Thoracic aorta (tissue), 2 donors: ENCODE data around the gene SYNGAP1. TPM values are rescaled to one million over a fixed set of nuclear protein-coding genes. Genes with fewer than 3 reads are reported as not detected.
"Not testable (repeated sequence)": the region's sequence is repeated elsewhere in the genome, so short reads cannot be mapped to it uniquely, and the experiment has no call there.

ENCODE experiments used
- ATAC-seq: fragments of 150-250 bp; one replicate; pipeline ENCODE4 v1.8.0; 2017; ENCODE audit warnings: low read depth; ENCODE audit not compliant: insufficient number of reproducible peaks, low FRiP score
- DNase-seq: peaks from one replicate; pipeline ENCODE4 v3.0.0-alpha.2; 2020; ENCODE audit warnings: low spot score
- H3K27ac ChIP-seq, 2 donors: fragments of 200-600 bp; sonication (generic); 1 replicate in 1 of 2; 2 replicates in 1 of 2; pipeline ENCODE4 v1.5.1; 2016; ENCODE audit warnings: mild to moderate bottlenecking in 2 of 2, moderate library complexity in 2 of 2
- H3K27me3 ChIP-seq: fragments of 200-600 bp; sonication (generic); replicated peaks from 2 replicates; pipeline ENCODE4 v1.6.0; 2016; ENCODE audit warnings: mild to moderate bottlenecking; ENCODE audit not compliant: insufficient read depth
- H3K36me3 ChIP-seq: fragments of 200-600 bp; sonication (generic); one replicate; pipeline ENCODE4 v1.5.1; 2016
- H3K4me1 ChIP-seq, 2 donors: fragments of 200-600 bp; sonication (generic); 1 replicate in 1 of 2; 2 replicates in 1 of 2; pipeline versions ENCODE4 v1.5.1 to v1.6.0; 2016; ENCODE audit warnings: low read depth in 2 of 2, mild to moderate bottlenecking in 1 of 2; ENCODE audit not compliant: control insufficient read depth in 1 of 2
- H3K4me3 ChIP-seq: fragments of 200-600 bp; sonication (generic); 2 replicates; pipeline ENCODE4 v1.5.1; 2016; ENCODE audit warnings: mild to moderate bottlenecking
- H3K9me3 ChIP-seq: fragments of 200-600 bp; sonication (generic); 2 replicates; pipeline ENCODE4 v1.5.1; 2016
- total RNA-seq, 2 donors: library from RNA; depleted of rRNA; stranded (reverse); fragments of >200 nt; gene quantifications; one replicate each; pipeline versions ENCODE4 v1.1.0 to v1.2.3, GENCODE V29; 2016
- TF ChIP-seq, protein P1 (sequence below): fragments of 200-600 bp; sonication (generic); IDR thresholded peaks from one replicate; pipeline ENCODE4 v1.5.1; 2019; ENCODE audit warnings: antibody characterized with exemption

The SYNGAP1 gene
- total RNA-seq, 2 donors from 2014 or later, result 16.2 to 24.6 TPM

DNA sequence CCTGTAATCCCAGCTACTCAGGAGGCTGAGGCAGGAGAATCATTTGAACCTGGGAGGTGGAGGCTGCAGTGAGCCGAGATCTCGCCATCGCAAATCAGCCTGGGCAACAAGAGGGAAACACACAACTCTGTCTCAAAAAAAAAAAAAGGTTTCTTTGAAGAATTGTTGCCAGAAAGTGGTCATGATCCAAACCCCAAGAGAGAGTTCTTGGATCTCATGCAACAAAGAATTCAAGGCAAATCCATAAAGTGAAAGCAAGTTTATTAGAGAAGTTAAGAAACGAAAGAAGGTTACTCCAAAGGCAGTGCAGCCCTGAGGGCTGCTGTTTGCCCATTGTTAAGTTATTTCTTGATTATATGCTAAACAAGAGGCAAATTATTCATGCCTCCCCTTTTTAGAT is 42.7 kb upstream of the SYNGAP1 start:
- Histone ChIP-seq H3K27ac (no peak overlapping the region), H3K27me3 (no peaks in the 10 kb centered on the region), H3K4me1 (peaks cover 14 to 21% of the 10 kb centered on the region in 2 donors), H3K9me3 (no peaks in the 10 kb centered on the region), H3K4me3 (peak overlapping the region; percentile 15), H3K36me3 (no peaks in the 10 kb centered on the region)
- DNase-seq, result no peak
- ATAC-seq, result no peak
- TF ChIP-seq, protein P1, sequence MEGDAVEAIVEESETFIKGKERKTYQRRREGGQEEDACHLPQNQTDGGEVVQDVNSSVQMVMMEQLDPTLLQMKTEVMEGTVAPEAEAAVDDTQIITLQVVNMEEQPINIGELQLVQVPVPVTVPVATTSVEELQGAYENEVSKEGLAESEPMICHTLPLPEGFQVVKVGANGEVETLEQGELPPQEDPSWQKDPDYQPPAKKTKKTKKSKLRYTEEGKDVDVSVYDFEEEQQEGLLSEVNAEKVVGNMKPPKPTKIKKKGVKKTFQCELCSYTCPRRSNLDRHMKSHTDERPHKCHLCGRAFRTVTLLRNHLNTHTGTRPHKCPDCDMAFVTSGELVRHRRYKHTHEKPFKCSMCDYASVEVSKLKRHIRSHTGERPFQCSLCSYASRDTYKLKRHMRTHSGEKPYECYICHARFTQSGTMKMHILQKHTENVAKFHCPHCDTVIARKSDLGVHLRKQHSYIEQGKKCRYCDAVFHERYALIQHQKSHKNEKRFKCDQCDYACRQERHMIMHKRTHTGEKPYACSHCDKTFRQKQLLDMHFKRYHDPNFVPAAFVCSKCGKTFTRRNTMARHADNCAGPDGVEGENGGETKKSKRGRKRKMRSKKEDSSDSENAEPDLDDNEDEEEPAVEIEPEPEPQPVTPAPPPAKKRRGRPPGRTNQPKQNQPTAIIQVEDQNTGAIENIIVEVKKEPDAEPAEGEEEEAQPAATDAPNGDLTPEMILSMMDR, result no peak

DNA sequence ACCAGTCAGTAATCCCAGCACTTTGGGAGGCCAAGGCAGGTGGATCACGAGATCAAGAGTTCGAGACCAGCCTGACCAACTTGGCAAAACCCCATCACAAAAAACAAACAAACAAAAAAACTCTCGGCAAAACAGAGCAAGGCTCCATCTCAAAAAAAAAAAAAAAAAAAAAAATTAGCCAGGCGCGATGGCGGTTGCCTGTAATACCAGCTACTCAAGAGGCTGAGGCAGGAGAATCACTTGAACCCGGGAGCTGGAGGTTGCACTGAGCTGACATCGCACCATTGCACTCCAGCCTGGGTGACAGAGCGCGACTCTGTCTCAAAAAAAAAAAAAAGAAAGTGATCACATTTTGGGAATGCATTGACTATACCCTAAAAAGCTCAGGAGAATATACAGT is 40.7 kb upstream of the SYNGAP1 start:
- not testable (repeated sequence) for H3K36me3 ChIP-seq, H3K27me3 ChIP-seq, H3K4me3 ChIP-seq, H3K27ac ChIP-seq, H3K9me3 ChIP-seq, DNase-seq, ATAC-seq
- H3K4me1 ChIP-seq, result peaks cover 13 to 19% of the 10 kb centered on the region in 2 donors

DNA sequence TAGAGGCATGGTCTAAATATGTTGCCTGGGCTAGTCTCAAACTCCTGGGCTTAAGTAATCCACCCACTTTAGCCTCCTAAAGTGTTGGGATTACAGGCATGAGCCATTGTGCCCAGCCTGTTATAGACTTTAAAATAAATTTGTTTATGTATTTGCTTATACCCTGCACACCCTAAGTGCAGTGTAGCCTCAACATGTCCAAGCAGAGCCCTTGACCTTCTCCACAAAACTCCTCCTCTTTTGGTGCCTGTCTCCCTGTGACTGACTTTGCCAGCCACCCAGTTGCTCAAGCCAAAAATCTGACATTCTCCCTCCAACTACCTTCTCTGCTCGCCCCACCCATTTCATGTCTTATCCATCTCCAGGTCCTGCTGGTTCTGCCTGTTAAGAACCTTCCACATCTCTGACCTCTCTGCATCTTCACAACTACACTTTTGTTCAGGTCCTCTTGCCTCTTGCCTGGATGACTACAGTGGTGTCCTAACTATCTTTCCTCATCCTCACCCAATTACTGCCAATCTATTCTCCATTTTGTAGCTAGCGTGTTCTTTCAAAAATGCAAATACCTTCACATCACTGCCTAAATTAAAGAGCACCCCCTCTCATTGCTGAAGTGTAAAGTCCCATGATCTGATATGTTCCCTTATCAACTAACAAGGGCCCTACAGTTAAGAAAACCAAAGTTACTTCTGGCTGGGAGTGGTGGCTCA is 39.4 kb upstream of the SYNGAP1 start:
- Histone ChIP-seq H3K36me3 (no peaks in the 10 kb centered on the region), H3K4me1 (peaks cover 4 to 7% of the 10 kb centered on the region in 2 donors), H3K9me3 (no peaks in the 10 kb centered on the region), H3K4me3 (no peak overlapping the region), H3K27me3 (no peaks in the 10 kb centered on the region), H3K27ac (no peak overlapping the region)
- TF ChIP-seq, protein P1, result no peak
- ATAC-seq (no peak), DNase-seq (no peak)

DNA sequence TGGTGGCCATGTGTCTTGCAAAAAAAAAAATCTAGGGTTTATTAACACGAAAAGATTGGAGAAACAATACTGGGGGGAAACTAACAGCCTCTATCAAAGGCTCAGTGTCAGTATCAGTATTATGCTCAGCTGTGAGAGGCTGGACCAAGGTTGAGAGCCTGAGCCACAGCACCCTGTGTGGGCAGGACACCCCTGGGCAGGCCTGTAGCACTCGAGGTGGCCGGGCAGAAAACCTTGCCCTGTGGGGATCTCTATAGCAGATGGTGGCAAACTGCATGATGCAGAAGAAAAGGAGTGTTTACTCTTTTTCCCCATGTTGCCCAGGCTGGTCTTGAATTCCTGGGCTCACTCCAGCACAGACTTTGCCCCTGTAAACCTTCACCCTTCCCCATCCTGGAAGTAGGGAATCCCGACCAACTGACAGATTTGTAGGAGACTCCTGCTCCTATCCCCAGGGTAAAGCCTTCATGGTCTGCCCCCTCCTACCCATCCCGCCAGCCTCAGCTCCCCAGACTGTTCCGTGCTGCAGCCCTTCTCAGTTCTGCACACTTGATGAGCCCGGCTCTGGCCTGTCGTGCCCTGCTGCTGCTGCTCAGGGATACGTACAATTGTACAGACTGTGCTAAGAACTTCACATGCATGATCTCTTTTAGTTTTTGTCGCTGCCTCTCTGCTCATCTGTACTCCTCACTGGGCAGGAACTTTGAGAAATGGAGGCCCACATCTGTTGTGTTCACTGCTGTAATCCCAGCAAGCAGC is 36.3 kb upstream of the SYNGAP1 start:
- ATAC-seq, result no peak

DNA sequence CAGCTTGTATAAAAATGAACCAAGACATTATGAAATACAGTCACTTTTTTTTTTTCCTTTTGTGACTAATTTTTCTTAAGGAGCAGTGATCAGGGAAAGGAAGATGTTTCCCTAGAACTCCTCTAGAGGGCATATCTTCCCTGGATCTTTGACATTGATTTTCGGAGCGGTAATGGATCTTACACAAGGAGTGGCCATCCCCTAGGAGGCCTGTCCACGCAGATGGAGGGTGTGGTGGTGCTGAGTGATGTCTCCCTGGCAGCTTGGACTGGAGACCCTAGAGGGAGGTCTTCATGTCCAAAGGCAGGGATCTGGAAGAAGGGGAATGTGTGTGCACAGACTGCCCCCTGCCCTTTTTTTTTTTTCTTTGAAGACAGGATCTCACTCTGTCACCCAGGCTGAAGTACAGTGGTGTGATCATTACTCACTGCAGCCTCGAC is 35.3 kb upstream of the SYNGAP1 start:
- TF ChIP-seq, protein P1, result no peak
- H3K4me3 ChIP-seq, result no peak overlapping the region
- no peak overlapping the region for H3K27ac ChIP-seq
- no peaks in the 10 kb centered on the region for H3K36me3 ChIP-seq
- DNase-seq, result no peak
- no peaks in the 10 kb centered on the region for H3K27me3 ChIP-seq
- H3K4me1 ChIP-seq, result no peaks in the 10 kb centered on the region
- peak; percentile 28 for ATAC-seq
- no peaks in the 10 kb centered on the region for H3K9me3 ChIP-seq

More for the DNA sequence above, 36.3 kb upstream of the SYNGAP1 start:
- no peak overlapping the region for H3K4me3 ChIP-seq
- H3K36me3 ChIP-seq, result no peaks in the 10 kb centered on the region
- no peak overlapping the region for H3K27ac ChIP-seq
- no peaks in the 10 kb centered on the region for H3K4me1 ChIP-seq
- H3K9me3 ChIP-seq, result no peaks in the 10 kb centered on the region
- DNase-seq, result no peak
- H3K27me3 ChIP-seq, result no peaks in the 10 kb centered on the region
- TF ChIP-seq, protein P1, result no peak
